OCI-LY1 (cell line): ENCODE data around the gene ZNF670.

ENCODE experiments used
- CTCF ChIP-seq: fragments of 200-600 bp; sonication (generic), shearing (Covaris generic); IDR thresholded peaks from 2 replicates; pipeline ENCODE4 v1.5.1; 2017; ENCODE audit warnings: mild to moderate bottlenecking, antibody characterized with exemption, low read length, moderate library complexity, mixed read lengths
- EZH2 ChIP-seq: fragments of 200-600 bp; sonication (generic), shearing (Covaris generic); IDR thresholded peaks from 2 replicates; pipeline ENCODE4 v1.8.0; 2017; ENCODE audit warnings: borderline replicate concordance, mixed run types, mild to moderate bottlenecking, antibody characterized with exemption, low read length, moderate library complexity, mixed read lengths

DNA sequence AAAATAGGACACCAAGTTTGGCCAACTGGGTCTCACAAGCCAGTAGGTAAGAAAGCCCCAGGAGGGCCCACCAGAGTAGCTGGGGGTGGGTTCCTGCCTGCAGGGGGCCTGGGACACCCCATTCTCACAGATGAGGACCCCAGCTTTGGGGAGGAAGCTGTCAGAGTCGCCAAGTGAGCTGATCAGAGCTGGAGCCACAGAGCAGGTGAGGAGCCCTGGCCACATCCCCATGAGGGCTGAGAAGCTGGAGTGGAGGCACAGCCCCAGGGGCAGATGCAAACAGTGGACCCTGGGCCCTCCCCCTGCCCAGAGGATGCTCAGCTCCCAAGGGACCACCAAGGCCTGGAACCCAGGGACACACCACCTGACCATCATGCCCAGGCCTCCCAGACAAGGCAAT, 8.6 kb upstream of the ZNF670 start:
- TF ChIP-seq CTCF (no peak), EZH2 (no peak)
